Measurements from ENCODE around the gene LHFPL2. TPM values are rescaled to one million over a fixed set of nuclear protein-coding genes. Genes with fewer than 3 reads are reported as not detected.

LHFPL2 gene
- total RNA-seq, 1 experiment from 2014 or later: 43.6 TPM

GRCh38 chr5:78473751-78474150 lies 174.8 kb downstream of the LHFPL2 start:
- no peak for TF ChIP-seq CTCF (IDR thresholded peaks at IDR 0.05; ENCODE audit: unreplicated experiment)
- intact Hi-C loops (cut with micrococcal nuclease; ENCODE audit: unreplicated experiment): loop anchor here (2.0 to 10.0 kb wide), 3 partner anchors 59 to 411 kb away; no protein-coding TSS in a partner anchor
- Mint-ChIP-seq H3K27ac (ENCODE audit: unreplicated experiment) (no peak overlapping the region), H3K36me3 (ENCODE audit: insufficient read depth, unreplicated experiment) (no peaks in the 10 kb centered on the region), H3K27me3 (ENCODE audit: unreplicated experiment) (no peaks in the 10 kb centered on the region), H3K9me3 (ENCODE audit: low read depth, unreplicated experiment) (no peaks in the 10 kb centered on the region), H3K4me3 (ENCODE audit: low read depth, unreplicated experiment) (no peak overlapping the region), H3K4me1 (ENCODE audit: low read depth, unreplicated experiment) (no peaks in the 10 kb centered on the region)
- no TSS peak for BruUV-seq (replicated peaks)
- no peak for DNase-seq
- CTCF ChIA-PET: no interaction called here

GRCh38 chr5:78472469-78473106 lies 176.0 kb downstream of the LHFPL2 start:
- Mint-ChIP-seq H3K4me1 (ENCODE audit: low read depth, unreplicated experiment) (no peaks in the 10 kb centered on the region), H3K27me3 (ENCODE audit: unreplicated experiment) (no peaks in the 10 kb centered on the region), H3K4me3 (ENCODE audit: low read depth, unreplicated experiment) (no peak overlapping the region), H3K27ac (ENCODE audit: unreplicated experiment) (no peak overlapping the region), H3K9me3 (ENCODE audit: low read depth, unreplicated experiment) (no peaks in the 10 kb centered on the region), H3K36me3 (ENCODE audit: insufficient read depth, unreplicated experiment) (no peaks in the 10 kb centered on the region)
- CTCF ChIA-PET: interaction anchor here (0.6 kb wide), 1 partner anchor 494 kb away, joined by 3 read pairs; no protein-coding TSS in a partner anchor
- DNase-seq: no peak
- peak; percentile 21 for TF ChIP-seq CTCF (IDR thresholded peaks at IDR 0.05; ENCODE audit: unreplicated experiment)
- intact Hi-C loops (cut with micrococcal nuclease; ENCODE audit: unreplicated experiment): loop anchor here (2.0 to 10.0 kb wide), 3 partner anchors 60 to 412 kb away; no protein-coding TSS in a partner anchor
- BruUV-seq (replicated peaks): no TSS peak

GRCh38 chr5:78471896-78472295 lies 176.7 kb downstream of the LHFPL2 start:
- Mint-ChIP-seq H3K9me3 (ENCODE audit: low read depth, unreplicated experiment) (no peaks in the 10 kb centered on the region), H3K4me1 (ENCODE audit: low read depth, unreplicated experiment) (peaks cover 5% of the 10 kb centered on the region), H3K4me3 (ENCODE audit: low read depth, unreplicated experiment) (no peak overlapping the region), H3K27me3 (ENCODE audit: unreplicated experiment) (no peaks in the 10 kb centered on the region), H3K27ac (ENCODE audit: unreplicated experiment) (no peak overlapping the region), H3K36me3 (ENCODE audit: insufficient read depth, unreplicated experiment) (no peaks in the 10 kb centered on the region)
- intact Hi-C loops (cut with micrococcal nuclease; ENCODE audit: unreplicated experiment): loop anchor here (2.0 to 10.0 kb wide), 3 partner anchors 61 to 413 kb away; no protein-coding TSS in a partner anchor
- CTCF ChIA-PET: interaction anchor here (0.6 kb wide), 1 partner anchor 495 kb away, joined by 3 read pairs; no protein-coding TSS in a partner anchor
- DNase-seq: no peak
- no peak for TF ChIP-seq CTCF (IDR thresholded peaks at IDR 0.05; ENCODE audit: unreplicated experiment)
- no TSS peak for BruUV-seq (replicated peaks)

- no peaks in the 10 kb centered on the region for H3K9me3 Mint-ChIP-seq (ENCODE audit: low read depth, unreplicated experiment)
- H3K4me3 Mint-ChIP-seq (ENCODE audit: low read depth, unreplicated experiment): no peak overlapping the region
- H3K27ac Mint-ChIP-seq (ENCODE audit: unreplicated experiment): no peak overlapping the region
- H3K36me3 Mint-ChIP-seq (ENCODE audit: insufficient read depth, unreplicated experiment): no peaks in the 10 kb centered on the region
- no peaks in the 10 kb centered on the region for H3K27me3 Mint-ChIP-seq (ENCODE audit: unreplicated experiment)
- TF ChIP-seq CTCF (IDR thresholded peaks at IDR 0.05; ENCODE audit: unreplicated experiment): peak; percentile 66
- peaks cover 16% of the 10 kb centered on the region for H3K4me1 Mint-ChIP-seq (ENCODE audit: low read depth, unreplicated experiment)
- no TSS peak for BruUV-seq (replicated peaks)
- CTCF ChIA-PET: interaction anchor here (0.6 to 2.0 kb wide), 6 partner anchors 37 to 822 kb away, joined by 3 to 11 read pairs (median 4); no protein-coding TSS in a partner anchor
- intact Hi-C loops (cut with micrococcal nuclease; ENCODE audit: unreplicated experiment): loop anchor here (1.0 to 10.0 kb wide), 5 partner anchors 49 to 499 kb away; partner anchors contain the start of gene SCAMP1
- DNase-seq: no peak
These were observed 180.7 kb downstream of the LHFPL2 start for GRCh38 chr5:78467752-78468357.

Data from Calu3 (cell line).